Activated CD4-positive, alpha-beta memory T cell treated with anti-CD3 and anti-CD28 coated beads for 36 hours (primary cell): ENCODE measurements around the gene MVB12B. TPM values are rescaled to one million over a fixed set of nuclear protein-coding genes. Genes with fewer than 3 reads are reported as not detected.

ENCODE experiments used
- CTCF ChIA-PET: fragments of 350-600 bp; sonication (Branson Sonifier 250); formaldehyde crosslinking; loops from one replicate; lab custom pipeline; 2021; ENCODE audit warnings: antibody characterized with exemption, inconsistent platforms; lab: Charles Lee
- POLR2A ChIA-PET: fragments of 350-600 bp; sonication (Branson Sonifier 250); formaldehyde crosslinking; loops from one replicate; lab custom pipeline; 2021; ENCODE audit warnings: antibody characterized with exemption; lab: Charles Lee
- DNase-seq: peaks from one replicate; pipeline ENCODE4 v3.0.0-alpha.2; 2020
- H3K27ac Mint-ChIP-seq: one replicate; pipeline ENCODE4 v1.8.0; 2021; ENCODE audit warnings: mixed read lengths
- H3K27me3 Mint-ChIP-seq: one replicate; pipeline ENCODE4 v1.8.0; 2021; ENCODE audit warnings: mixed read lengths
- H3K36me3 Mint-ChIP-seq: one replicate; pipeline ENCODE4 v1.8.0; 2021; ENCODE audit warnings: mixed read lengths
- H3K4me1 Mint-ChIP-seq: one replicate; pipeline ENCODE4 v1.8.0; 2021; ENCODE audit warnings: low read depth, mixed read lengths
- H3K4me3 Mint-ChIP-seq: one replicate; pipeline ENCODE4 v1.8.0; 2021; ENCODE audit warnings: mild to moderate bottlenecking, mixed read lengths
- H3K9me3 Mint-ChIP-seq: one replicate; pipeline ENCODE4 v1.8.0; 2021; ENCODE audit warnings: mixed read lengths
- intact Hi-C: fragments of 100-400 bp; cut with micrococcal nuclease; formaldehyde crosslinking; loops from one replicate; pipeline ENCODE4 v1.15.1; 2023
- total RNA-seq, 2 experiments: library from RNA; stranded (reverse); gene quantifications; one replicate each; pipeline ENCODE4 v1.2.3, GENCODE V29; 2021

Gene MVB12B
- total RNA-seq, 2 experiments from 2014 or later, result 1.1 to 1.4 TPM

DNA sequence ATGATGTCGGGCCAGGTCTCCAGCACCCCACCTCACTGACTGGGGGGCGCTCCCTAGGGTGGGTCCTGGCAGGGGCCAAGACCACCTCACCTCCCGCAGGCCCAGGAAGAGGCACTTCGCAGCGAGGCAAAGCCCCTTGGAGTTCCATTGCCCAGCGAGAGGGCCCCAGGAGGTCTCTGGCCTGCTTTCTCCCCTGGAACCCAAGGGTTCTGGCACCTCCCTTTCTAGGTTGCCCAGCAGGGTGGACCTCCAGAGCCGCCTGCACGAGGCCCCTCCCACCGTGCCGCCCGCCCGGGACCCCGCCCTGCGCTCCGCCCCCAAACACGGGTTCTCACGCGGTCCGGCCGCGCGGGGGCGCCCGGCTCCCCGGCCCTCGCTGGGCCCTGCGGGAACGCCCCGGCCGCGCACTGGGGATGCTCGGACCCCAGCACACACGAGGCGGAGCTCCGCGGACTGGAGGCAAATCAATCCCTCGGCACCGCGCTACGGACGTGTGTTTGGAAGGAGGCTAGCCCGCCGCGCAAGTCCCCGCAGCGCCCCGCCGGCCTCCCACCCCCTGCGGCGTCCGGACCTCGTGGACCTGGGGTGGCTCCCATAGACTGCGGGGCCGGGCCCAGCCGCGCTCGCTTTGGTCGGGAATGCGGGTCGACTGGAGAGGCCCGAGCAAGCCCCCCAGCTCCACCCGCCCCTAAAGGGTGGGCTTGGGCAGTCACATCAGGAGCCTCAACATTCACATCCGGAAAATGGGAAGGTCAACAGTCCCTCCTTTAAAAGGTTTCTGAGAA is 187.6 kb downstream of the MVB12B start:
- peak; percentile 67 for DNase-seq
- intact Hi-C loops, result loop anchor here (10.0 kb wide), 2 partner anchors 491 to 989 kb away; no protein-coding TSS in a partner anchor
- CTCF ChIA-PET, result interaction anchor here (0.7 to 12.5 kb wide), 7 partner anchors 12 to 1653 kb away, joined by 3 to 111 read pairs (median 4); partner anchors contain the start of gene RPL35
- Mint-ChIP-seq H3K36me3 (no peaks in the 10 kb centered on the region), H3K4me3 (no peak overlapping the region), H3K9me3 (no peaks in the 10 kb centered on the region), H3K4me1 (peaks cover 31% of the 10 kb centered on the region), H3K27ac (no peak overlapping the region), H3K27me3 (peaks cover 59% of the 10 kb centered on the region)
- POLR2A ChIA-PET, result no interaction called here

DNA sequence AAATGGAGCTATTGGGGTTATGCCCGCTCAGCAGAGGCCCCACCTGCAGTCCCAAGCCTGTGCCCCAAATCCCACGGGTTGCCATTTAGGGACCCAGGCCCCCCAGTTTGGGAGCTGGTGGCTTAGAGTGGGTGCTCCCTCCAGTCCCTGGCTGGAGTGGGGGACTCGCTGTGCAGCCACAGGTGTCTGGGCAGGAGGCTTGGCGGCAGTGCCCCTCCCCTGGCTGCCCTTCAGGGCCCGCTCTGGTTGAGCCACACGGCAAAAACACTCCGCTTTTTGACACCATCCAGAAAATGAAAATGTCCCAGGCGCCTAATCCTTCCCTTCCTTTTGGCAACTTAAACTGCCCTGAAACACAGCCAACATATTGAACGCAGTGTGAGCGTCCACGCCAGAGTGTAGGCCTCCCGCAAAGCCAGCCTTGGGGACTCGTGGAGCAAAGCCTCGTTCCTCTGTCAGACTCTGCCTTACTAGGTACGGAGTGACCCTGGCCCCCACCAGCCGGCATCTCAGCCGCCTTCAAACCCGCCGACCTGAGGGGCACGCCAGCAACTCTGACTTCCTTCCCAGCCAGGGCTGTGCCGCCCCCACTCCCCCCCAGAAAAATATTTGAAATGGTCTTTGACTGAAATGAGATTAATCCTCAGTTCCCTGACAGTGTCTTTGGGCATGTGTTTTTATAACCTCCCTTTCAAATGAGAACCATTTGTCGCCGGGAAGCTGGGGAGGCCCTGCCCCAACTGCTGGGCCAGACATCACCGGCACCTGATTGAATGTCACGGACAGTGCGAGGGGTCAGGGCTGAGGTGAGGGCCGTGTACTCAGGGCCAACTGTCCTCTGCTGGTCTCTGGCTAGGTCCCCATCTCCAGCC is 188.6 kb downstream of the MVB12B start:
- DNase-seq, result no peak
- Mint-ChIP-seq H3K27ac (no peak overlapping the region), H3K9me3 (no peaks in the 10 kb centered on the region), H3K36me3 (no peaks in the 10 kb centered on the region), H3K27me3 (peaks cover 60% of the 10 kb centered on the region), H3K4me3 (no peak overlapping the region), H3K4me1 (peaks cover 40% of the 10 kb centered on the region)
- intact Hi-C loops, result loop anchor here (5.0 to 10.0 kb wide), 3 partner anchors 42 to 990 kb away; no protein-coding TSS in a partner anchor
- ChIA-PET POLR2A (interaction anchor here (1.0 kb wide), 1 partner anchor 13 kb away, joined by 3 read pairs; no protein-coding TSS in a partner anchor), CTCF (interaction anchor here (0.7 to 12.5 kb wide), 6 partner anchors 10 to 47 kb away, joined by 3 to 111 read pairs (median 6); no protein-coding TSS in a partner anchor)

DNA sequence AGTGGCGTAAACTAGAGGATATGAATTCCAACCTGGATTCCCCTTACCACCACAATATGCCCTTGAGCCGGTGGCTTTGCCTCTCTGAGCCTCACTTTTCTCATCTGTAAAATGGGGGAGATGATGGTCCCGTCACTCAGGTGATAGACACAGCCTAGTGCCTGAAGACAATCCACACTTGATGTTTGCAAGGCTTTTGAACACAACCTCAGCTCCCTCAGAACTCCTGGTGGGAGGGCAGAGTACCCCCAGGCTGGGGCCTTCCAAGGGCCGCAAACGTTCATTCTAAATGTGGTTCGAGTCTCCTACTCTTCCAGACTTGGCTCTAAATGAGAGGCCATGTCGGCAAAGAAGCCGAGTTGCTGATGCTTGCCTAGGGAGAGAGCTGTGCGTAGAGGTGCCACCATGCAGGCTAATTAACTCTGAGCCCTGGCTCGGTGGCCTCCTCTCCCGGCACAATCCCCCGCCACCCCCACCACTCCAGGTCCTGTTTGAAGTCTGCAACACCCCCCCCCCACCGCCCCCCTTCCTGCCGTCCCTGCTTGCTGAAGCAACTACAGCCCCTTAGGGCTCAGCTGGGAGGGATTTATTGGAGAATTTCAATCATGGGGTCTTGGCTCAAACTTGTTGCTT is 189.4 kb downstream of the MVB12B start:
- DNase-seq, result no peak
- Mint-ChIP-seq H3K4me3 (no peak overlapping the region), H3K27ac (no peak overlapping the region), H3K9me3 (no peaks in the 10 kb centered on the region), H3K27me3 (peaks cover 61% of the 10 kb centered on the region), H3K36me3 (no peaks in the 10 kb centered on the region), H3K4me1 (peaks cover 42% of the 10 kb centered on the region)
- intact Hi-C loops, result loop anchor here (2.0 to 10.0 kb wide), 4 partner anchors 41 to 991 kb away; no protein-coding TSS in a partner anchor
- POLR2A ChIA-PET, result interaction anchor here (0.8 to 1.0 kb wide), 2 partner anchors 14 to 45 kb away, joined by 3 to 6 read pairs; no protein-coding TSS in a partner anchor
- CTCF ChIA-PET, result interaction anchor here (1.5 to 12.5 kb wide), 4 partner anchors 10 to 40 kb away, joined by 7 to 111 read pairs (median 14); no protein-coding TSS in a partner anchor

DNA sequence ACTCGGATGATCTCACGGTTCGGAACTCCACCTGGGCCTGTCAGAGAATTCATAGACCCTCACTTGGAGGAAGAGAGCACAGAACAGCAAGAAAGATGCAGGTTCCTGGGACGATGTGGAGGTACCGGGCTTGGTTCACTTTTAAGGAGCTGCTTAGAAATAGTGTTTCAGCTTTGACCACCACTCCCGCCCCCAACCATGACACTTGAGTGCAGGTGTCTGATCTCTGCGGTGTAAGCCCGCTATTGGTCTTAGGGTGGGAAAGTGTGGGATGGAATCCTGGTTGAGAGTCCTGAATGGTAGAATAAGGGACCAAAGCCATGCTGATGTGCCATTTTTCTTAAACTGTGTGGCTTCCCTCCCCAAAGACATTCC is 189.9 kb downstream of the MVB12B start:
- CTCF ChIA-PET, result interaction anchor here (2.2 to 12.5 kb wide), 4 partner anchors 15 to 39 kb away, joined by 12 to 111 read pairs (median 14); no protein-coding TSS in a partner anchor
- H3K4me1 Mint-ChIP-seq, result peaks cover 42% of the 10 kb centered on the region
- peak; percentile 20 for DNase-seq
- POLR2A ChIA-PET, result interaction anchor here (0.8 to 1.0 kb wide), 2 partner anchors 15 to 45 kb away, joined by 3 to 6 read pairs; no protein-coding TSS in a partner anchor
- intact Hi-C loops, result loop anchor here (2.0 to 10.0 kb wide), 4 partner anchors 41 to 992 kb away; no protein-coding TSS in a partner anchor
- H3K4me3 Mint-ChIP-seq, result peak overlapping the region; percentile 62
- H3K27me3 Mint-ChIP-seq, result peaks cover 58% of the 10 kb centered on the region
- no peaks in the 10 kb centered on the region for H3K9me3 Mint-ChIP-seq
- no peaks in the 10 kb centered on the region for H3K36me3 Mint-ChIP-seq
- no peak overlapping the region for H3K27ac Mint-ChIP-seq

DNA sequence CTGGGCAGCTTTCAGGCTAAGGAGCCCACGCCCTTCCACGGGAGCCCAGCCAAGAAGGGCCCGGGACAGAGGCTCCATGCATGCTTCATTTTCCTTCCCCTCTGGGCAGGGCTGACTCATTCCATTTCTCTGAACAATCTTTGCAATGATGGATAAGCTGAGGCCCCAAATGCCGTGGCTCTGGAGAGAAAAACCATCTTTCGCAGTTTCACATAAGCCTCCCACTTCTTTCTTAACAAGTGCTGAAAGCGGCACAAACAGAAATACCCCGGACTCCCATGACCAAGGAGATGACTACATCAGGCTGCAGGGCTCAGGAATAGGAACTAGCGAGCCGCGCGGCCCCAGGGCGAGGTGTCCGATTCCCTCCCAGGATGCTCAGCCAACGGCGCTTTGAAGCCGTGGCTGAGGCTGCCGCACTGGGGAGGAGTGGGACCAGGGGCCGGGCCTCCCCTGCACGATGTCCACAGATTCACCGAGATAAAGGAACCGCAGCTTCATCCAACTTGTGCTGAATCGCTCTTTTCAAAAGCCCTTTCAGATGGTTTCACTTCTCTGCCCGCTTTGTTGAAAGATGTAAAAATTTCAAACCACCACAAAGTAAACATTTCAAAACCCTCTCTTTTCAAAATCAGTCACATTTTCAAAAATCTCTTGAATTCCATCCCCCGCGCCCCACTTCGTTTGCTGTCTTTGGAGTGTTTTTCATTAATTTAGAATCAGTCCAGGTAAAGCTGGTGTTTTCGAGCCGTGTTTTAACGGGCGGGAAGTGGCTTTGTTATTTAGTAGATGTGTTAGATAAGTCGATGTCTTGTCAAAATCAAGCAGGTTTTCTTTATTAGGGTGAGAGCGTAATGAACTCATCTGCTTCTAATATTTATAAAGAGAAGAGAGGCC is 190.6 kb downstream of the MVB12B start:
- peaks cover 44% of the 10 kb centered on the region for H3K4me1 Mint-ChIP-seq
- ChIA-PET POLR2A (interaction anchor here (0.8 kb wide), 1 partner anchor 46 kb away, joined by 6 read pairs; no protein-coding TSS in a partner anchor), CTCF (interaction anchor here (0.6 to 12.5 kb wide), 7 partner anchors 16 to 959 kb away, joined by 3 to 111 read pairs (median 12); no protein-coding TSS in a partner anchor)
- H3K9me3 Mint-ChIP-seq, result no peaks in the 10 kb centered on the region
- no peaks in the 10 kb centered on the region for H3K36me3 Mint-ChIP-seq
- peak overlapping the region; percentile 62 for H3K4me3 Mint-ChIP-seq
- peaks cover 57% of the 10 kb centered on the region for H3K27me3 Mint-ChIP-seq
- intact Hi-C loops, result loop anchor here (1.0 to 10.0 kb wide), 7 partner anchors 8 to 992 kb away; no protein-coding TSS in a partner anchor
- DNase-seq, result peak; percentile 79
- H3K27ac Mint-ChIP-seq, result peak overlapping the region; percentile 14

DNA sequence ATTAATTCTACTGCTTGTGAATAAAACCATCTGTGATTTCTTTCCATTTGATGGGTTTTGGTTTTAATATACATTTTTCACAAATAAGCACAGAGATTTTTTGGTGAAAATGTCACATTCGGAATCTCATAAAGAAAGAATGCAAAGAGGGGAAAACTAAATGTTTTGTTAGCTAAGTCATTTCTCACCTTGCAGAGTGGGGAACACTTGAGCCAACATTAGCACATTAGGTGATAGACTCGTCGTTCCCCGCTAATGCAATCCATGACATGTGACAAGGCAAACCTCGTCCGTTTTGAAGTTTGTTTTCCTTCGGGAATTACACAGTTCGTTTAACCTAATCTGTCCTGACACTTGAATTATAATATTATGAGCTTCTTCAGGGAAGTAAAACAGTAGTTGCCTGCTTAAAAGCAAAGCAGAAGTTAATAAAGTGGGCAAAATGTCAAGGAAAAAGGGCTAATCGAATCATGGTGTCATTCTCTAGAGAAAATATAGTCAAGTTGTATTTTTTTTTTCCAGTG is 191.3 kb downstream of the MVB12B start:
- no peaks in the 10 kb centered on the region for H3K36me3 Mint-ChIP-seq
- no peaks in the 10 kb centered on the region for H3K9me3 Mint-ChIP-seq
- CTCF ChIA-PET, result interaction anchor here (0.5 to 12.5 kb wide), 7 partner anchors 16 to 1238 kb away, joined by 3 to 111 read pairs (median 12); no protein-coding TSS in a partner anchor
- POLR2A ChIA-PET, result no interaction called here
- H3K4me3 Mint-ChIP-seq, result no peak overlapping the region
- peak overlapping the region; percentile 14 for H3K27ac Mint-ChIP-seq
- DNase-seq, result no peak
- H3K27me3 Mint-ChIP-seq, result peaks cover 55% of the 10 kb centered on the region
- H3K4me1 Mint-ChIP-seq, result peaks cover 51% of the 10 kb centered on the region
- intact Hi-C loops, result loop anchor here (1.0 to 10.0 kb wide), 7 partner anchors 7 to 993 kb away; no protein-coding TSS in a partner anchor

DNA sequence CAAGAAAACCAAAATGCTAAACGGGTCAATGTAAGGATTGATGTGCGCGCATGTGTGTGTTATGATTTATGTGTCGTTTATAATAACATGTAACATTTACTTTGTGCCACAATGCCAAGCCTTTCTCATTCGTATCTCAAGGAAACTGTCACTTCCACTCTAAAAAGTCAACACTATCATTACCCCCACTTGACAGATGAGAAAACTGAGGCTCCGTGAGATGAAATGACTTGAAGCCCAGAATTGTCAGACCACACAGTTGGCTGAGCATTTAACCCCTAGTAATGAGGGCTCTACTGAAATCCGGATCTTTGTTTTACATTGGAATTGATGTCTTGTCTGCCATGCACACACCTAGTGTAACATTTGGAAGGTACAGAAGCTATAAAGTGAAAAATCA is 192.1 kb downstream of the MVB12B start:
- peaks cover 59% of the 10 kb centered on the region for H3K4me1 Mint-ChIP-seq
- ChIA-PET CTCF (interaction anchor here (0.5 to 3.2 kb wide), 6 partner anchors 17 to 1238 kb away, joined by 3 to 17 read pairs (median 5); no protein-coding TSS in a partner anchor), POLR2A (no interaction called here)
- H3K27ac Mint-ChIP-seq, result no peak overlapping the region
- H3K9me3 Mint-ChIP-seq, result no peaks in the 10 kb centered on the region
- no peak overlapping the region for H3K4me3 Mint-ChIP-seq
- DNase-seq, result no peak
- no peaks in the 10 kb centered on the region for H3K36me3 Mint-ChIP-seq
- intact Hi-C loops, result loop anchor here (5.0 to 10.0 kb wide), 3 partner anchors 39 to 994 kb away; no protein-coding TSS in a partner anchor
- peaks cover 47% of the 10 kb centered on the region for H3K27me3 Mint-ChIP-seq

DNA sequence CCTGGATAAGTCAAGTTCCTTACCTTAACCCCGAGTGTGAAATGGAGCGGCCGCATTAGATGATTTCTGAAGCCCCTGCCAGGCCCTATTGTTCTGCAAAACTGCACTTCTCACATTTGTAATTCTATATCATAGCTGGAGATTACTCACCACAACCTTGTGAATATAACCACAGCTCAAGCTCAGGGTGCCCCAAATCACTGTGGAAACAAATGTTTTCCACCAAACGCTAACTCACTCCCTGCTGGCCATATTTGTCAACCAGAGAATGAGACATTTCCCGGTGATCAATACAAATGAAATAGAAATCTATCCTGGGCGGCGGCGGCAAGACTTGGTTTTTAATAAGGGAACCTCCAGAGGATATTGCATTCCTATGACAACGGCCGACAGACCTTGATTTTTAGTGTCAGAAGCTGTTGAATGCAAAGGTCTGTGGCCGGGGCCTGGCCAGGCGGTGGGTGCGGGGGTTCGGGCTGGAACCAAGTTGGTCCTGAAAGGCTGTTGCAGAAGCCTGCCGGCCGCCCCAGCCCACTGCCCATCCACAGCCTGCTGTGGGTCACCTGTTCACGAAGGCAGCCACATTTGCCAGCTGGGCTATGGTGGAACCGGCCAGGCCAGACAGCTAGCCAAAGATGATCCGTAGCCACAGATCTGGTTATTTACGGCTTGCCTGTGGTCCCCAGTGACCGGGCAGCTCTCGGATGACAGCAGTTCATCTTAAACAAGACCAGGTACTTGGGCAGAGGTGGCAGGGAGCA is 193.2 kb downstream of the MVB12B start:
- CTCF ChIA-PET, result interaction anchor here (0.5 to 2.0 kb wide), 4 partner anchors 20 to 1668 kb away, joined by 3 to 7 read pairs (median 4); no protein-coding TSS in a partner anchor
- H3K4me3 Mint-ChIP-seq, result no peak overlapping the region
- intact Hi-C loops, result loop anchor here (5.0 to 10.0 kb wide), 3 partner anchors 37 to 995 kb away; no protein-coding TSS in a partner anchor
- H3K9me3 Mint-ChIP-seq, result no peaks in the 10 kb centered on the region
- POLR2A ChIA-PET, result interaction anchor here (0.7 kb wide), 1 partner anchor 159 kb away, joined by 3 read pairs; no protein-coding TSS in a partner anchor
- H3K36me3 Mint-ChIP-seq, result no peaks in the 10 kb centered on the region
- H3K27ac Mint-ChIP-seq, result peak overlapping the region; percentile 13
- H3K27me3 Mint-ChIP-seq, result peaks cover 44% of the 10 kb centered on the region
- DNase-seq, result peak; percentile 56
- peaks cover 65% of the 10 kb centered on the region for H3K4me1 Mint-ChIP-seq

DNA sequence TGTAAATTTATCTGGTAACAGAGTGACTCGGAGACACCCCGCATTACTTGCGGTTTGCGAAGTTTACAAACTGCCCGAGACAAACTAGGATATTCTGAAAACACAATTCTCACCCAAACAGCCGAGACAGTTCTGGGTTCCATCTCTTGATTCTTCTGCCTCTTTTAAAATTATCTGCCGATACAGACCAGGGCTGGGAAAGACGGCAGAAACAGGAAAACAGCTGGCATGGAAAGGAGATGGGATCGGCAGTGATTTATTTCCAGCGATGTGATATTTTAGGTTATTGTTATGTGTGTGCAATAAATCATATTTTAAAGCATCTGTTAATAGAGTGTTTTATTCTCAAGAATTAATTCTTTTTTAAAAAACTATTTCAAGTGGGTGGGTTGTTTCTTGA is 193.8 kb downstream of the MVB12B start:
- Mint-ChIP-seq H3K27me3 (peaks cover 44% of the 10 kb centered on the region), H3K4me3 (no peak overlapping the region), H3K4me1 (peaks cover 64% of the 10 kb centered on the region), H3K27ac (no peak overlapping the region), H3K9me3 (no peaks in the 10 kb centered on the region), H3K36me3 (no peaks in the 10 kb centered on the region)
- no peak for DNase-seq
- intact Hi-C loops, result no loop called here
- ChIA-PET CTCF (interaction anchor here (1.2 to 2.0 kb wide), 3 partner anchors 21 to 49 kb away, joined by 3 to 7 read pairs (median 5); no protein-coding TSS in a partner anchor), POLR2A (no interaction called here)
